Karpas-422 (cell line): Measurements from ENCODE around the gene SYT13. TPM values are rescaled to one million over a fixed set of nuclear protein-coding genes. Genes with fewer than 3 reads are reported as not detected.

Experiments
- DNase-seq: peaks from one replicate; pipeline ENCODE4 v3.0.0-alpha.2; 2015
- H2AFZ ChIP-seq: fragments of 200-600 bp; sonication (generic); 2 replicates; pipeline ENCODE4 v1.6.1; 2014; ENCODE audit warnings: antibody characterized with exemption, low read length, mixed read lengths
- H3K27ac ChIP-seq: fragments of 200-600 bp; sonication (generic); 2 replicates; pipeline ENCODE4 v1.5.1; 2014; ENCODE audit warnings: mild to moderate bottlenecking, low read length, moderate library complexity
- H3K27me3 ChIP-seq: fragments of 200-600 bp; sonication (generic); 2 replicates; pipeline ENCODE4 v1.6.1; 2014; ENCODE audit warnings: low read length, mixed read lengths
- H3K36me3 ChIP-seq: fragments of 200-600 bp; sonication (generic); 2 replicates; pipeline ENCODE4 v1.6.1; 2014; ENCODE audit warnings: low read length, mixed read lengths; ENCODE audit not compliant: insufficient read depth
- H3K4me1 ChIP-seq: fragments of 200-600 bp; sonication (generic); 2 replicates; pipeline ENCODE4 v1.6.1; 2014; ENCODE audit warnings: mild to moderate bottlenecking, low read length, mixed read lengths
- H3K4me2 ChIP-seq: fragments of 200-600 bp; sonication (generic); 2 replicates; pipeline ENCODE4 v1.6.1; 2014; ENCODE audit warnings: low read length, low read depth, mild to moderate bottlenecking; ENCODE audit not compliant: poor library complexity, severe bottlenecking
- H3K4me3 ChIP-seq: fragments of 200-600 bp; sonication (generic); 2 replicates; pipeline ENCODE4 v1.5.1; 2014; ENCODE audit warnings: mild to moderate bottlenecking, antibody characterized with exemption, low read length, mixed read lengths
- H3K79me2 ChIP-seq: fragments of 200-600 bp; sonication (generic); 2 replicates; pipeline ENCODE4 v1.6.1; 2014; ENCODE audit warnings: mild to moderate bottlenecking, low read length, mixed read lengths
- H3K9ac ChIP-seq: fragments of 200-600 bp; sonication (generic); 2 replicates; pipeline ENCODE4 v1.6.0; 2014; ENCODE audit warnings: low read length
- H3K9me2 ChIP-seq: fragments of 200-600 bp; sonication (generic), shearing (Covaris generic); replicated peaks from 2 replicates; pipeline ENCODE4 v1.6.0; 2014; ENCODE audit warnings: mild to moderate bottlenecking, low read length, moderate library complexity; ENCODE audit not compliant: insufficient read depth
- H3K9me3 ChIP-seq: fragments of 300-700, 200-600 bp; sonication (generic); 2 replicates; pipeline ENCODE4 v1.6.1; 2014; ENCODE audit warnings: low read length, mixed read lengths
- H4K20me1 ChIP-seq: fragments of 200-600 bp; sonication (generic); 2 replicates; pipeline ENCODE4 v1.6.1; 2014; ENCODE audit warnings: mild to moderate bottlenecking, antibody characterized with exemption, low read length, low read depth; ENCODE audit not compliant: insufficient read depth
- total RNA-seq: library from RNA; depleted of rRNA; stranded (reverse); fragments of >200 nt; shearing (Covaris generic); gene quantifications from 2 replicates; pipeline ENCODE4 v1.2.3, GENCODE V29; 2014; ENCODE audit warnings: low replicate concordance

Gene SYT13
- total RNA-seq, 1 experiment from 2014 or later = not detected

DNA sequence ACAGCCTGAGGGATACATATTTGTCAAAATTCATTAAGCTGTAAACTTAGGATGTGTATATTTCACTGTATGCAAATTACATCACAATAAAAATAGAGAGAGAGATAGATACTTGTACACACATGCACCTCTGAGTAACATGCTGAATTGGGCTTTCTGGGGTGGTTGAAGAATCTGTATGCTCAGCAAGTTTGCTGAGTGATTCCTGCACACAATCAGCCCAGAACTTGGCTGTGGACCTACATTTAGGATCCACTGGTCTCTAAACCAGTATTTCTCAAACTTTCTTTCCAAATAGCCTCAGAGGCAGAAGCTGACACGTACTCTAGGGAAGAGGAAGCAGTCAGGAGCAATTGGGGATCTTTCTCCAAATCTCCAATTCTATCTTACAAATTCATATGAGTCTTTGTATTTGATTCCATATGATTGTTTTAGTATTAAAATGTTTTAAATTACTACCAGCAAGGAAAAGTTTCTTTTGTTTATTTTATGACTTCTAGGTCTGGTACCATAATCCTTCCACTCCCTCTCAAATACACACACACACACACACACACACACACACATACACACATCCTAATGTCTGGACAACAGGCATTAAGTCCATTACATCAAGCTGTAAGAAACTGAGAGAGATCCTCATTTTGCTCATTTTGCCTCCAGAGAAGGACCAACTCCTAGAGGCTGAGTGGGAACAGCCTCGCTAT is 20.0 kb downstream of the SYT13 start:
- Histone ChIP-seq H3K27me3 (no peaks in the 10 kb centered on the region), H3K4me1 (no peaks in the 10 kb centered on the region), H4K20me1 (no peaks in the 10 kb centered on the region), H3K27ac (no peak overlapping the region), H3K36me3 (no peaks in the 10 kb centered on the region), H3K9me2 (no peaks in the 10 kb centered on the region), H3K9me3 (no peaks in the 10 kb centered on the region), H3K4me3 (no peak overlapping the region), H3K4me2 (no peak overlapping the region), H3K9ac (no peak overlapping the region), H3K79me2 (no peaks in the 10 kb centered on the region), H2AFZ (no peak overlapping the region)
- DNase-seq = no peak

GRCh38 chr11:45264839-45265515 is 21.2 kb downstream of the SYT13 start:
- no peaks in the 10 kb centered on the region for H3K9me3 ChIP-seq
- no peaks in the 10 kb centered on the region for H3K4me1 ChIP-seq
- no peaks in the 10 kb centered on the region for H3K9me2 ChIP-seq
- H3K36me3 ChIP-seq = no peaks in the 10 kb centered on the region
- no peak overlapping the region for H3K4me3 ChIP-seq
- H3K27me3 ChIP-seq = no peaks in the 10 kb centered on the region
- no peak overlapping the region for H3K4me2 ChIP-seq
- no peaks in the 10 kb centered on the region for H4K20me1 ChIP-seq
- H3K9ac ChIP-seq = no peak overlapping the region
- H2AFZ ChIP-seq = no peak overlapping the region
- H3K79me2 ChIP-seq = no peaks in the 10 kb centered on the region
- H3K27ac ChIP-seq = no peak overlapping the region
- DNase-seq = no peak

DNA sequence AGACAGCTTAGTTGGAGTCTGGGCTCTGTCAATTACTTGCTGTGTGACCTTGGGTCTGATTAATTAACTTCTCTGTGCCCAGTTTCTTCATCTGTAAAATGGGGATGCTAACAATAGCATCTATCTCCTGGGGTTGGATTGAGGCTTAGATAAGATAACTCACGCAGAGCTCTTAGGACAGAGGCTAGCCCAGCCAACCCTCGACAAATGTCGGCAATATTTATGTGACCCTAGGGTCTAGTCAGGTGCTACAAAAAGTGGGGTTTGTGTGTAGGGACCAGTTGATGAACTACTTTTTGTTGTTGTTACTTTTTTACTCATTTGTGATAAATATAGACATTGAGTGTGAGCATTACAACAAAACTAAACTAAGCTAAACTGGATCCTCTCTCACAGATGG is 22.4 kb downstream of the SYT13 start:
- no peak overlapping the region for H3K4me3 ChIP-seq
- no peaks in the 10 kb centered on the region for H3K9me3 ChIP-seq
- H3K4me1 ChIP-seq = no peaks in the 10 kb centered on the region
- no peaks in the 10 kb centered on the region for H3K36me3 ChIP-seq
- no peak overlapping the region for H3K9ac ChIP-seq
- H4K20me1 ChIP-seq = no peaks in the 10 kb centered on the region
- no peak overlapping the region for H3K4me2 ChIP-seq
- no peaks in the 10 kb centered on the region for H3K9me2 ChIP-seq
- H2AFZ ChIP-seq = no peak overlapping the region
- no peaks in the 10 kb centered on the region for H3K79me2 ChIP-seq
- no peak for DNase-seq
- H3K27ac ChIP-seq = no peak overlapping the region
- H3K27me3 ChIP-seq = no peaks in the 10 kb centered on the region

DNA sequence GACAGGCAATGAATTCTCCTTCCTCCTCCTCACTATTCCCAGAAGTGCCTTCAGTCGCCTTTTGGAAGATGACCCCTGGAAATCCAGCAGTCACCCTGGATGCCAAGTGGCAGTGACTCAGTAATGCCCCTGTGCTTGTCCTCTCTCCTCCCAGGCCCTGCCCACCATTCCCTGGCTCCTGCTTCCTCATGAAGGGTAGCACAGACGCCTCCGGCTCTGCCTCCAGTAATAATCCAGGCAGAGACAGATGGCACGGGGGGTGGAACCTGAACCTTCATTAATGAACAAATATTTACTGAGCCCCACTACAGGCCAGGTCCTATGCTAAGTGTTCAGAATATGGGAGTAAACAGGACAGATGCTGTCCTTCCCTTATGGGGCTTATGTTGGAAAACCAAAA is 23.2 kb downstream of the SYT13 start:
- no peak overlapping the region for H2AFZ ChIP-seq
- no peaks in the 10 kb centered on the region for H3K36me3 ChIP-seq
- DNase-seq = no peak
- no peak overlapping the region for H3K4me2 ChIP-seq
- no peak overlapping the region for H3K27ac ChIP-seq
- H3K9me2 ChIP-seq = no peaks in the 10 kb centered on the region
- H3K4me1 ChIP-seq = no peaks in the 10 kb centered on the region
- H3K27me3 ChIP-seq = no peaks in the 10 kb centered on the region
- H3K9ac ChIP-seq = no peak overlapping the region
- H4K20me1 ChIP-seq = no peaks in the 10 kb centered on the region
- no peaks in the 10 kb centered on the region for H3K9me3 ChIP-seq
- H3K4me3 ChIP-seq = no peak overlapping the region
- H3K79me2 ChIP-seq = no peaks in the 10 kb centered on the region

- Histone ChIP-seq H3K4me1 (no peaks in the 10 kb centered on the region), H4K20me1 (no peaks in the 10 kb centered on the region), H3K4me3 (no peak overlapping the region), H3K4me2 (no peak overlapping the region), H3K27ac (no peak overlapping the region), H3K9ac (no peak overlapping the region), H2AFZ (no peak overlapping the region), H3K36me3 (no peaks in the 10 kb centered on the region), H3K9me2 (no peaks in the 10 kb centered on the region), H3K79me2 (no peaks in the 10 kb centered on the region), H3K9me3 (no peaks in the 10 kb centered on the region), H3K27me3 (no peaks in the 10 kb centered on the region)
- no peak for DNase-seq
Observed at GRCh38 chr11:45260071-45260470, 26.1 kb downstream of the SYT13 start.

- Histone ChIP-seq H3K9me3 (no peaks in the 10 kb centered on the region), H3K4me2 (no peak overlapping the region), H3K27me3 (no peaks in the 10 kb centered on the region), H3K36me3 (no peaks in the 10 kb centered on the region), H4K20me1 (no peaks in the 10 kb centered on the region), H3K4me1 (no peaks in the 10 kb centered on the region), H3K9ac (no peak overlapping the region), H3K79me2 (no peaks in the 10 kb centered on the region), H3K27ac (no peak overlapping the region), H2AFZ (no peak overlapping the region), H3K4me3 (no peak overlapping the region), H3K9me2 (no peaks in the 10 kb centered on the region)
- DNase-seq = no peak
Observed at GRCh38 chr11:45259592-45259991, 26.5 kb downstream of the SYT13 start.

GRCh38 chr11:45258982-45259530 is 27.1 kb downstream of the SYT13 start:
- Histone ChIP-seq H3K9me3 (no peaks in the 10 kb centered on the region), H4K20me1 (no peaks in the 10 kb centered on the region), H3K27ac (no peak overlapping the region), H3K4me1 (no peaks in the 10 kb centered on the region), H3K9ac (no peak overlapping the region), H3K27me3 (no peaks in the 10 kb centered on the region), H2AFZ (no peak overlapping the region), H3K4me3 (no peak overlapping the region), H3K79me2 (no peaks in the 10 kb centered on the region), H3K36me3 (no peaks in the 10 kb centered on the region), H3K9me2 (no peaks in the 10 kb centered on the region), H3K4me2 (no peak overlapping the region)
- DNase-seq = no peak

- H4K20me1 ChIP-seq = no peaks in the 10 kb centered on the region
- H3K36me3 ChIP-seq = no peaks in the 10 kb centered on the region
- no peaks in the 10 kb centered on the region for H3K9me3 ChIP-seq
- no peaks in the 10 kb centered on the region for H3K27me3 ChIP-seq
- no peak overlapping the region for H2AFZ ChIP-seq
- no peak overlapping the region for H3K9ac ChIP-seq
- no peak overlapping the region for H3K4me3 ChIP-seq
- DNase-seq = no peak
- H3K4me2 ChIP-seq = no peak overlapping the region
- H3K4me1 ChIP-seq = no peaks in the 10 kb centered on the region
- H3K27ac ChIP-seq = no peak overlapping the region
- H3K79me2 ChIP-seq = no peaks in the 10 kb centered on the region
- H3K9me2 ChIP-seq = no peaks in the 10 kb centered on the region
Observed at GRCh38 chr11:45254070-45254469, 32.1 kb downstream of the SYT13 start.
